Fibroblast of lung (primary cell): Measurements from ENCODE around the gene ADGRA3. TPM values are rescaled to one million over a fixed set of nuclear protein-coding genes. Genes with fewer than 3 reads are reported as not detected.

Source experiments
- DNase-seq, 2 donors: peaks; one replicate each; pipeline versions ENCODE4 v3.0.0 to v3.0.0-alpha.2; 2010; ENCODE audit warnings: low read depth in 2 of 2
- H2AFZ ChIP-seq: 2 replicates; pipeline ENCODE4 v1.5.1; 2012; ENCODE audit warnings: low read length, control low read depth, inconsistent platforms
- H3K27ac ChIP-seq: 2 replicates; pipeline ENCODE4 v1.5.1; 2011; ENCODE audit warnings: low read length, control low read depth; ENCODE audit not compliant: insufficient read depth
- H3K27me3 ChIP-seq: 2 replicates; pipeline ENCODE4 v1.5.1; 2011; ENCODE audit warnings: mild to moderate bottlenecking, low read length; ENCODE audit not compliant: control insufficient read depth, insufficient read depth
- H3K36me3 ChIP-seq: 2 replicates; pipeline ENCODE4 v1.5.1; 2011; ENCODE audit warnings: low read length; ENCODE audit not compliant: control insufficient read depth, insufficient read depth
- H3K4me1 ChIP-seq: 2 replicates; pipeline ENCODE4 v1.5.1; 2011; ENCODE audit warnings: low read length; ENCODE audit not compliant: control insufficient read depth, insufficient read depth; ENCODE audit errors: extremely low read depth
- H3K4me2 ChIP-seq: 2 replicates; pipeline ENCODE4 v1.5.1; 2011; ENCODE audit warnings: low read length, control low read depth; ENCODE audit not compliant: insufficient read depth; ENCODE audit errors: extremely low read depth
- H3K4me3 ChIP-seq, 4 experiments: fragments of 200-600 bp in 1 of 4; sonication (generic) in 1 of 4; replicated peaks in 1 of 4; 2 replicates each; pipeline ENCODE4 v1.5.1; 2011 to 2016; ENCODE audit warnings: low read length in 4 of 4, low read depth in 3 of 4, mild to moderate bottlenecking in 3 of 4, control low read depth in 2 of 4, inconsistent platforms in 1 of 4, mixed read lengths in 1 of 4; ENCODE audit not compliant: insufficient read depth in 1 of 4; ENCODE audit errors: control extremely low read depth in 1 of 4
- H3K79me2 ChIP-seq: 2 replicates; pipeline ENCODE4 v1.5.1; 2012; ENCODE audit warnings: mild to moderate bottlenecking, low read length, inconsistent platforms; ENCODE audit not compliant: control insufficient read depth, insufficient read depth
- H3K9ac ChIP-seq: 2 replicates; pipeline ENCODE4 v1.5.1; 2011; ENCODE audit warnings: mild to moderate bottlenecking, low read length, control low read depth; ENCODE audit not compliant: insufficient read depth
- H3K9me3 ChIP-seq: 2 replicates; pipeline ENCODE4 v1.5.1; 2012; ENCODE audit warnings: low read depth, low read length; ENCODE audit not compliant: control insufficient read depth, insufficient read depth
- H4K20me1 ChIP-seq: 2 replicates; pipeline ENCODE4 v1.5.1; 2011; ENCODE audit warnings: low read length; ENCODE audit not compliant: control insufficient read depth, insufficient read depth; ENCODE audit errors: extremely low read depth
- EZH2 ChIP-seq: IDR thresholded peaks from 2 replicates; pipeline ENCODE4 v1.5.1; 2012; ENCODE audit warnings: low read length, control low read depth, mild to moderate bottlenecking; ENCODE audit errors: missing control alignments
- polyA plus RNA-seq, 2 donors: library from polyadenylated mRNA; depleted of rRNA in 1 of 2; stranded (reverse) in 1 of 2; unstranded in 1 of 2; fragments of >200 nt; gene quantifications; 2 replicates each; pipeline ENCODE4 v1.2.1, GENCODE V29; 2011 to 2012; ENCODE audit warnings: missing spikeins in 1 of 2
- total RNA-seq: library from RNA; depleted of rRNA; stranded (reverse); fragments of >200 nt; gene quantifications from 2 replicates; pipeline ENCODE4 v1.2.1, GENCODE V29; 2014
- TF ChIP-seq, protein P1 (sequence below), 2 donors: IDR thresholded peaks in 1 of 2; conservative IDR thresholded peaks in 1 of 2; 1 replicate in 1 of 2; 2 replicates in 1 of 2; pipeline ENCODE4 v1.5.1; 2011 to 2012; ENCODE audit warnings: low read length in 2 of 2, control low read depth in 1 of 2, inconsistent platforms in 1 of 2, low read depth in 1 of 2, mild to moderate bottlenecking in 1 of 2

ADGRA3 gene
- total and polyA plus RNA-seq, 2 donors (not counting 1 experiment from before 2014, with no cell fraction given), result 13.0 to 15.2 TPM

DNA sequence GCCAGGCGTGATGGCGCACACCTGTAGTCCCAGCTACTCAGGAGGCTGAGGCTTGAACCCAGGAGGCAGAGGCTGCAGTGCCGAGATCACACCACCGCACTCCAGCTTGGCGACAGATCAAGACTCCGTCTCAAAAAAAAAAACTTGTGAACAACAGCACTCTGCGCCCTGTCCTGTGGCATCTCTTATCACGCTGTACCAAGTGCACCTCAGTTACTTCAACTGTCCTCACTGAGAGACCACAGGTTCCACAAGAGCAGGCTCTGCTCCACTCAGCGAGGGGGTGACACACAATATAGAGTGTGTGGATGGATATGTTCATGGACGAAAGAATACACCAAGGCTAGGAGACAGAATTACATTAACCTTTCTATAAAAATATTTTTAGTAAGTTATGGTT, 49.3 kb downstream of the ADGRA3 start:
- Histone ChIP-seq H4K20me1 (no peaks in the 10 kb centered on the region), H2AFZ (no peak overlapping the region), H3K9ac (no peak overlapping the region), H3K27me3 (no peaks in the 10 kb centered on the region), H3K4me2 (no peak overlapping the region), H3K27ac (no peak overlapping the region), H3K79me2 (no peaks in the 10 kb centered on the region), H3K36me3 (no peaks in the 10 kb centered on the region), H3K4me3 (no peak overlapping the region), H3K4me1 (no peaks in the 10 kb centered on the region), H3K9me3 (no peaks in the 10 kb centered on the region)
- DNase-seq, result no peak
- TF ChIP-seq, protein P1, sequence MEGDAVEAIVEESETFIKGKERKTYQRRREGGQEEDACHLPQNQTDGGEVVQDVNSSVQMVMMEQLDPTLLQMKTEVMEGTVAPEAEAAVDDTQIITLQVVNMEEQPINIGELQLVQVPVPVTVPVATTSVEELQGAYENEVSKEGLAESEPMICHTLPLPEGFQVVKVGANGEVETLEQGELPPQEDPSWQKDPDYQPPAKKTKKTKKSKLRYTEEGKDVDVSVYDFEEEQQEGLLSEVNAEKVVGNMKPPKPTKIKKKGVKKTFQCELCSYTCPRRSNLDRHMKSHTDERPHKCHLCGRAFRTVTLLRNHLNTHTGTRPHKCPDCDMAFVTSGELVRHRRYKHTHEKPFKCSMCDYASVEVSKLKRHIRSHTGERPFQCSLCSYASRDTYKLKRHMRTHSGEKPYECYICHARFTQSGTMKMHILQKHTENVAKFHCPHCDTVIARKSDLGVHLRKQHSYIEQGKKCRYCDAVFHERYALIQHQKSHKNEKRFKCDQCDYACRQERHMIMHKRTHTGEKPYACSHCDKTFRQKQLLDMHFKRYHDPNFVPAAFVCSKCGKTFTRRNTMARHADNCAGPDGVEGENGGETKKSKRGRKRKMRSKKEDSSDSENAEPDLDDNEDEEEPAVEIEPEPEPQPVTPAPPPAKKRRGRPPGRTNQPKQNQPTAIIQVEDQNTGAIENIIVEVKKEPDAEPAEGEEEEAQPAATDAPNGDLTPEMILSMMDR (conservative IDR thresholded peaks at IDR 0.05 in 1 of 2, IDR thresholded peaks at IDR 0.05 in 1 of 2; ENCODE audit: low read depth in 1 of 2, low read length in 2 of 2), result no peak
- TF ChIP-seq EZH2, result no peak

DNA sequence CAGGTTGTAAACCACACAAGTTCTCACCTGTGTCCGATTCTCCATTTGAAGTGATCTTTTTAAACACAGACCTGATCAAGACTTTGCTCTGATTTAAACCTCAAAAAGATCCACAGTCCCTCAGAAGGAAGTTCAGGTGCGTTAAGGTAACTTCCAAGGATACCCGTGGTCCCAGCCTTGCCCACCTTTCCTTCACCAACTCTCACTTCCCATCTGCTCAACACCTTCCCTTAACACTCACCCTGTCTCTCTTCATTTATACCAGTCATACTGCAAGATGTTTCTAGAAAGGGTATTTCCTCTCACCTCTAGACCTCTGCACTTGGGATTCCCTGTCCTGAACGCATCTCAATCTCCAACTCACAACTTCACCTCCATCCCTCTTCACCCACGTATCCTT, 49.9 kb downstream of the ADGRA3 start:
- Histone ChIP-seq H3K4me3 (no peak overlapping the region), H4K20me1 (no peaks in the 10 kb centered on the region), H2AFZ (no peak overlapping the region), H3K79me2 (no peaks in the 10 kb centered on the region), H3K9me3 (no peaks in the 10 kb centered on the region), H3K27me3 (no peaks in the 10 kb centered on the region), H3K27ac (no peak overlapping the region), H3K36me3 (no peaks in the 10 kb centered on the region), H3K4me1 (no peaks in the 10 kb centered on the region), H3K9ac (no peak overlapping the region), H3K4me2 (no peak overlapping the region)
- TF ChIP-seq, protein P1 (conservative IDR thresholded peaks at IDR 0.05 in 1 of 2, IDR thresholded peaks at IDR 0.05 in 1 of 2; ENCODE audit: low read depth in 1 of 2, low read length in 2 of 2), result no peak
- no peak for TF ChIP-seq EZH2
- no peak for DNase-seq

DNA sequence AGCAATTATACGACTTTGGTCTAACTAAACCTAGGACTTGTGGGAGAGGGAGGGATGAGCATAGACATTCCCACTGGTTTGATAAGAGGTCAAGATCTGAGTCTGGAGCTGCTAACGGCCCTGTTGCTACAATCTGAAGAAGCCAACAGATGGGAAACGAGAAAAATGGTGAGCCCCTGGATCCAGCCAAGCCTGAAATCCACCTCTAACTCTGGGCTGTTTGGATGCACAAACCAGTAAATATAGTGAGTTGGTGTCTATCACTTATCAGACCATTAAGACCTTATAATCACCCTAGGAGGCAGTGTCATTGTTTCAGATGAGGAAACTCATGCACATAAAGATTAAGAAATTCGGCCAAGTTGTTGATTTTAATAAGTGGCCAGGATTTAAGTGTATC, 50.5 kb downstream of the ADGRA3 start:
- H3K79me2 ChIP-seq, result no peaks in the 10 kb centered on the region

More for the DNA sequence above, 50.5 kb downstream of the ADGRA3 start:
- H4K20me1 ChIP-seq, result no peaks in the 10 kb centered on the region
- H3K9ac ChIP-seq, result no peak overlapping the region
- no peaks in the 10 kb centered on the region for H3K27me3 ChIP-seq
- H3K9me3 ChIP-seq, result no peaks in the 10 kb centered on the region
- H3K4me1 ChIP-seq, result no peaks in the 10 kb centered on the region
- no peak overlapping the region for H3K4me3 ChIP-seq
- TF ChIP-seq, protein P1 (conservative IDR thresholded peaks at IDR 0.05 in 1 of 2, IDR thresholded peaks at IDR 0.05 in 1 of 2; ENCODE audit: low read depth in 1 of 2, low read length in 2 of 2), result no peak
- no peak for TF ChIP-seq EZH2
- H2AFZ ChIP-seq, result no peak overlapping the region
- no peak for DNase-seq
- H3K27ac ChIP-seq, result no peak overlapping the region
- no peak overlapping the region for H3K4me2 ChIP-seq
- no peaks in the 10 kb centered on the region for H3K36me3 ChIP-seq
